Measurements from ENCODE around the gene MPZL2. TPM values are rescaled to one million over a fixed set of nuclear protein-coding genes. Genes with fewer than 3 reads are reported as not detected.

Gene MPZL2
- total RNA-seq, 1 experiment from 2014 or later = 51.5 TPM

GRCh38 chr11:118245936-118246562, 18.0 kb downstream of the MPZL2 start:
- H3K4me3 ChIP-seq (ENCODE audit: low read length) = no peak overlapping the region
- no peak overlapping the region for H2AFZ ChIP-seq (ENCODE audit: low read length)
- peaks cover 4% of the 10 kb centered on the region for H3F3A ChIP-seq (ENCODE audit: low read length, unreplicated experiment)
- H3K4me1 ChIP-seq (ENCODE audit: insufficient read depth, low read length) = peaks cover 51% of the 10 kb centered on the region
- no peak for TF ChIP-seq EZH2phosphoT487 (IDR thresholded peaks at IDR 0.05; ENCODE audit: borderline replicate concordance, low read length)
- no peak for TF ChIP-seq CTCF (conservative IDR thresholded peaks at IDR 0.05; ENCODE audit: low read depth, low read length)
- no peak for TF ChIP-seq EZH2 (IDR thresholded peaks at IDR 0.05; ENCODE audit: low read length, unreplicated experiment)
- DNase-seq (peak; percentile 84), ATAC-seq (no peak; the same call in 1 of the 2 replicates)
- intact Hi-C loops (cut with micrococcal nuclease) = loop anchor here (2.0 kb wide), 1 partner anchor 47 kb away; no protein-coding TSS in a partner anchor
- H3K4me2 ChIP-seq (ENCODE audit: low read length) = peak overlapping the region; percentile 71; the same call in 1 of the 2 replicates
- peak overlapping the region; percentile 82 for H3K27ac ChIP-seq (ENCODE audit: low read length)
- peaks cover 35% of the 10 kb centered on the region for H3K79me2 ChIP-seq (ENCODE audit: low read length)
- H3K36me3 ChIP-seq (ENCODE audit: low read depth, low read length) = no peaks in the 10 kb centered on the region
- H3K27me3 ChIP-seq (ENCODE audit: low read length) = no peaks in the 10 kb centered on the region
- H3K9me2 ChIP-seq (replicated peaks; ENCODE audit: low read length) = no peaks in the 10 kb centered on the region
- peak overlapping the region; percentile 34 for H3K9ac ChIP-seq (ENCODE audit: low read length)
- POLR2A ChIA-PET (ENCODE audit: unreplicated experiment) = no interaction called here
- CTCF ChIA-PET = interaction anchor here (0.6 to 1.8 kb wide), 2 partner anchors 28 to 48 kb away, joined by 3 to 10 read pairs; no protein-coding TSS in a partner anchor
- H4K20me1 ChIP-seq (ENCODE audit: low read length) = no peaks in the 10 kb centered on the region
- BruUV-seq (replicated peaks) = no TSS peak
- no peaks in the 10 kb centered on the region for H3K9me3 ChIP-seq (ENCODE audit: low read length)

- no TSS peak for BruUV-seq (replicated peaks)
- ATAC-seq = no peak
- no peak for DNase-seq
These were observed 19.9 kb downstream of the MPZL2 start for GRCh38 chr11:118243993-118244762.

More at GRCh38 chr11:118243993-118244762, 19.9 kb downstream of the MPZL2 start:
- Histone ChIP-seq H2AFZ (ENCODE audit: low read length) (no peak overlapping the region), H3F3A (ENCODE audit: low read length, unreplicated experiment) (peaks cover 4% of the 10 kb centered on the region), H3K27ac (ENCODE audit: low read length) (no peak overlapping the region), H3K4me2 (ENCODE audit: low read length) (no peak overlapping the region), H3K4me1 (ENCODE audit: insufficient read depth, low read length) (peaks cover 53% of the 10 kb centered on the region), H3K79me2 (ENCODE audit: low read length) (peaks cover 20% of the 10 kb centered on the region), H3K27me3 (ENCODE audit: low read length) (no peaks in the 10 kb centered on the region), H3K4me3 (ENCODE audit: low read length) (no peak overlapping the region), H4K20me1 (ENCODE audit: low read length) (no peaks in the 10 kb centered on the region), H3K36me3 (ENCODE audit: low read depth, low read length) (no peaks in the 10 kb centered on the region), H3K9ac (ENCODE audit: low read length) (no peak overlapping the region), H3K9me3 (ENCODE audit: low read length) (no peaks in the 10 kb centered on the region), H3K9me2 (replicated peaks; ENCODE audit: low read length) (no peaks in the 10 kb centered on the region)
- intact Hi-C loops (cut with micrococcal nuclease) = no loop called here
- POLR2A ChIA-PET (ENCODE audit: unreplicated experiment) = no interaction called here
- TF ChIP-seq EZH2phosphoT487 (IDR thresholded peaks at IDR 0.05; ENCODE audit: borderline replicate concordance, low read length) = no peak
- no peak for TF ChIP-seq CTCF (conservative IDR thresholded peaks at IDR 0.05; ENCODE audit: low read depth, low read length)
- TF ChIP-seq EZH2 (IDR thresholded peaks at IDR 0.05; ENCODE audit: low read length, unreplicated experiment) = no peak
- CTCF ChIA-PET = interaction anchor here (0.6 kb wide), 1 partner anchor 45 kb away, joined by 5 read pairs; no protein-coding TSS in a partner anchor
